ENCODE results near the gene SLC24A3.

GRCh38 chr20:19375801-19376200 lies 163.4 kb downstream of the SLC24A3 start:
- TF ChIP-seq CTCF (conservative IDR thresholded peaks at IDR 0.05; ENCODE audit: low read depth in 2 of 2) = no peak
- TF ChIP-seq POLR2AphosphoS5 (IDR thresholded peaks at IDR 0.05; ENCODE audit: low read depth) = no peak
- no peak for TF ChIP-seq REST (IDR thresholded peaks at IDR 0.05; ENCODE audit: unreplicated experiment)
- no peak for TF ChIP-seq EZH2phosphoT487 (IDR thresholded peaks at IDR 0.05; ENCODE audit: unreplicated experiment)
- TF ChIP-seq EZH2 (IDR thresholded peaks at IDR 0.05; ENCODE audit: low read depth, unreplicated experiment) = no peak
- TF ChIP-seq ETS1 (IDR thresholded peaks at IDR 0.05) = no peak
- TF ChIP-seq CREB1 (CRISPR knock-in tag; IDR thresholded peaks at IDR 0.05; ENCODE audit: low read depth) = no peak
- TF ChIP-seq JUNB (IDR thresholded peaks at IDR 0.05; ENCODE audit: unreplicated experiment) = no peak
- no peak for TF ChIP-seq ZNF331 (CRISPR knock-in tag; IDR thresholded peaks at IDR 0.05; ENCODE audit: low read depth)
- no peak for TF ChIP-seq NANOG (IDR thresholded peaks at IDR 0.05; ENCODE audit: borderline replicate concordance)
- no peak for TF ChIP-seq ZNF114 (CRISPR knock-in tag; IDR thresholded peaks at IDR 0.05)
